CD4-positive, alpha-beta T cell (primary cell): ENCODE data around the gene CDH4. TPM values are rescaled to one million over a fixed set of nuclear protein-coding genes. Genes with fewer than 3 reads are reported as not detected.

Source experiments
- ATAC-seq: fragments of 200-7000 bp; cut with Tn5 transposase; one replicate; pipeline ENCODE4 v1.10.0; 2022; ENCODE audit warnings: mild to moderate bottlenecking; ENCODE audit not compliant: poor library complexity
- CTCF ChIA-PET: fragments of 350-600 bp; sonication (Branson Sonifier 250); formaldehyde crosslinking; loops from one replicate; lab custom pipeline; 2021; ENCODE audit warnings: antibody characterized with exemption, inconsistent platforms; lab: Charles Lee
- POLR2A ChIA-PET: fragments of 350-600 bp; sonication (Branson Sonifier 250); formaldehyde crosslinking; loops from one replicate; lab custom pipeline; 2021; ENCODE audit warnings: antibody characterized with exemption, inconsistent platforms; lab: Charles Lee
- DNase-seq, 14 experiments: peaks; one replicate each; pipeline ENCODE4 v3.0.0-alpha.2; 2013 to 2020; ENCODE audit warnings: mixed read lengths in 2 of 14
- H3K27ac ChIP-seq, 2 donors: one replicate each; pipeline versions ENCODE4 v1.5.1 to v1.7.0; 2013; ENCODE audit warnings: low read length in 2 of 2, low read depth in 1 of 2, mild to moderate bottlenecking in 1 of 2
- H3K27me3 ChIP-seq, 2 experiments: 1 replicate in 1 of 2; 2 replicates in 1 of 2; pipeline versions ENCODE4 v1.6.1 to v1.7.0; 2013; ENCODE audit warnings: low read length in 2 of 2, control low read depth in 1 of 2, mild to moderate bottlenecking in 1 of 2, moderate library complexity in 1 of 2; ENCODE audit not compliant: insufficient read depth in 2 of 2, control insufficient read depth in 1 of 2
- H3K36me3 ChIP-seq: one replicate; pipeline ENCODE4 v1.6.1; 2013; ENCODE audit warnings: low read length, control low read depth; ENCODE audit not compliant: insufficient read depth
- H3K4me1 ChIP-seq: one replicate; pipeline ENCODE4 v1.6.1; 2013; ENCODE audit warnings: low read length, control low read depth; ENCODE audit not compliant: insufficient read depth
- H3K4me3 ChIP-seq: one replicate; pipeline ENCODE4 v1.5.1; 2013; ENCODE audit warnings: mild to moderate bottlenecking, low read length, moderate library complexity
- H3K9me3 ChIP-seq, 2 experiments: 1 replicate in 1 of 2; 2 replicates in 1 of 2; pipeline versions ENCODE4 v1.6.1 to v1.7.0; 2013; ENCODE audit warnings: low read length in 2 of 2, mild to moderate bottlenecking in 2 of 2, control low read depth in 1 of 2, moderate library complexity in 1 of 2; ENCODE audit not compliant: control insufficient read depth in 1 of 2, insufficient read depth in 1 of 2
- H3K27ac Mint-ChIP-seq: one replicate; pipeline ENCODE4 v1.8.0; 2020; ENCODE audit warnings: mixed read lengths
- H3K27me3 Mint-ChIP-seq: one replicate; pipeline ENCODE4 v1.8.0; 2021; ENCODE audit warnings: mixed read lengths
- H3K36me3 Mint-ChIP-seq: one replicate; pipeline ENCODE4 v1.8.0; 2021; ENCODE audit warnings: low read depth, mixed read lengths
- H3K4me1 Mint-ChIP-seq: one replicate; pipeline ENCODE4 v1.8.0; 2021; ENCODE audit warnings: low read depth, mixed read lengths
- H3K4me3 Mint-ChIP-seq: one replicate; pipeline ENCODE4 v1.8.0; 2020; ENCODE audit warnings: mild to moderate bottlenecking, mixed read lengths
- H3K9me3 Mint-ChIP-seq: one replicate; pipeline ENCODE4 v1.8.0; 2020; ENCODE audit warnings: mixed read lengths
- CTCF ChIP-seq: fragments of 200-600 bp; IDR thresholded peaks from one replicate; pipeline ENCODE4 v1.8.0; 2022; ENCODE audit warnings: antibody characterized with exemption, mild to moderate bottlenecking
- intact Hi-C, 2 experiments: fragments of 100-400 bp; cut with DNase I in 1 of 2; cut with micrococcal nuclease in 1 of 2; formaldehyde crosslinking; loops; one replicate each; pipeline versions ENCODE4 v1.15.1 to v1.9.0; 2023 to 2025; cut with DNase I, micrococcal nuclease
- total RNA-seq, 174 experiments: library from RNA in 2 of 174; stranded (reverse) in 2 of 174; gene quantifications; one replicate each; pipeline ENCODE4 v1.2.3 and lab custom pipeline; 2021 to 2026

The CDH4 gene
- total RNA-seq, 2 experiments from 2014 or later = 0.11 TPM

- Histone ChIP-seq H3K4me1 (no peaks in the 10 kb centered on the region), H3K9me3 (peaks cover 0 to 32% of the 10 kb centered on the region in 2 experiments), H3K4me3 (no peak overlapping the region), H3K36me3 (no peaks in the 10 kb centered on the region), H3K27me3 (no peaks in the 10 kb centered on the region), H3K27ac (no peak overlapping the region)
- peaks cover 4% of the 10 kb centered on the region for H3K9me3 Mint-ChIP-seq
- peaks cover 4% of the 10 kb centered on the region for H3K27me3 Mint-ChIP-seq
- intact Hi-C loops = no loop called here
- CTCF ChIA-PET = no interaction called here
- no peak overlapping the region for H3K4me3 Mint-ChIP-seq
- no peak for TF ChIP-seq CTCF
- DNase-seq (no peak), ATAC-seq (no peak)
- H3K4me1 Mint-ChIP-seq = no peaks in the 10 kb centered on the region
- no peaks in the 10 kb centered on the region for H3K36me3 Mint-ChIP-seq
- no peak overlapping the region for H3K27ac Mint-ChIP-seq
- POLR2A ChIA-PET = no interaction called here
Measured at GRCh38 chr20:61482056-61482887, 230.2 kb downstream of the CDH4 start.

- Histone ChIP-seq H3K4me3 (no peak overlapping the region), H3K36me3 (no peaks in the 10 kb centered on the region), H3K27ac (no peak overlapping the region), H3K4me1 (no peaks in the 10 kb centered on the region), H3K27me3 (no peaks in the 10 kb centered on the region), H3K9me3 (peaks cover 0 to 32% of the 10 kb centered on the region in 2 experiments)
- Mint-ChIP-seq H3K36me3 (no peaks in the 10 kb centered on the region), H3K9me3 (peaks cover 2% of the 10 kb centered on the region), H3K27ac (no peak overlapping the region), H3K4me1 (no peaks in the 10 kb centered on the region), H3K27me3 (no peaks in the 10 kb centered on the region), H3K4me3 (no peak overlapping the region)
- intact Hi-C loops = no loop called here
- ChIA-PET CTCF (no interaction called here), POLR2A (no interaction called here)
- ATAC-seq (no peak), DNase-seq (no peak)
- no peak for TF ChIP-seq CTCF
Measured at GRCh38 chr20:61482901-61483300, 230.8 kb downstream of the CDH4 start.

GRCh38 chr20:61483336-61484067 lies 231.4 kb downstream of the CDH4 start:
- DNase-seq (no peak), ATAC-seq (no peak)
- Mint-ChIP-seq H3K9me3 (peaks cover under 1% of the 10 kb centered on the region), H3K4me3 (no peak overlapping the region), H3K36me3 (no peaks in the 10 kb centered on the region), H3K27ac (no peak overlapping the region), H3K27me3 (no peaks in the 10 kb centered on the region), H3K4me1 (no peaks in the 10 kb centered on the region)
- Histone ChIP-seq H3K27ac (no peak overlapping the region), H3K27me3 (no peaks in the 10 kb centered on the region), H3K9me3 (peaks cover 0 to 32% of the 10 kb centered on the region in 2 experiments), H3K4me1 (no peaks in the 10 kb centered on the region), H3K4me3 (no peak overlapping the region), H3K36me3 (no peaks in the 10 kb centered on the region)
- TF ChIP-seq CTCF = no peak
- CTCF ChIA-PET = no interaction called here
- POLR2A ChIA-PET = no interaction called here
- intact Hi-C loops = no loop called here
